NCI-H1092 treated with DMSO at 0.1 percent for 48 hours (cell line): Measurements from ENCODE around the gene PLVAP.
"Not testable (repeated sequence)": the region's sequence is repeated elsewhere in the genome, so short reads cannot be mapped to it uniquely, and the experiment has no call there.

ENCODE experiments used
- DNase-seq: peaks from one replicate; lab custom pipeline; 2025; lab: John Stamatoyannopoulos, UW

Gene PLVAP

GRCh38 chr19:17398902-17399527 is 21.9 kb upstream of the PLVAP start:
- no peak for DNase-seq

- no peak for DNase-seq
These were observed 17.8 kb upstream of the PLVAP start for GRCh38 chr19:17394891-17395415.

DNA sequence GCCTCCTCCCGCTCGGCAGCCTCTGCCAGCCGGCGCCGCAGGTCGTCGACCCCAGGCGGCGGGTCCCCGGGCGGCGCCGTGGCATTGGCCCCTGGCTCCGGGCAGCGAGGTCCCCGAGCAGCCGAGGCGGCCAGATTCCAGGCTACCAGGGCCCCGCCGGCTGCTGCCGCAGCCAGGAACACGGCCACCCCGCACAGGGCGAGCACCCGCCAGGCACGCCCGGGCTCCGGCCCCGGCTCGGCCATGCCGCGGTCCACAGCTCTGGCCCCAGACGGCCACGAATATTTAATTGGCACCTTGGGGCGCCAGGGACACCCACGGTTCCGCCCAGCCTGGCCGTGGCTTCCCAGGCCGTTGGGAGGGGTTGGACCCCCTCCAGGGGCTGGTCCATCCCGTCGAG is 16.8 kb upstream of the PLVAP start, which contains the start of gene CCDC194:
CCDC194 (minus strand) TSS at position 283 of the 400 bp plus-strand sequence; CDS start at position 245, 38 bp downstream.
- no peak for DNase-seq

DNA sequence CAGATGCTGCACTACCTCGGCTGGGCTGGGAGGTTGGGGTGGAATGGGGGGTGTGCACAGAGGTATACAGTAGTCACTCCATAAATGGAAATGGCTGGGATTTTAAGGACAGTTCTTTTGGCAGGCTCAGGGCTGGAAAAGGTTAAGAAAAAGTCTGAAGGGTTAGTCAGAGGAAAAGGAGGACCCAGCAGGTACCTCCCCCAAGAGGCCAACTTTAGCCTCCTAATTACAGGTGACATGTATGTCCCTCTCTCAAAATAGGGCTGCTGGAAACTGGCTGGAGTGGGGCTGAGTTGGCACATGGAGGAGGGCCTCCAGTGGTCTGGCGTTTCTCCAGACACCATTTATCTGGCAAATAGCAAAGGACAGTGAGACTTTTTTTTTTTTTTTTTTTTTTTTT is 15.9 kb upstream of the PLVAP start:
- DNase-seq: no peak

GRCh38 chr19:17391371-17392151 is 14.4 kb upstream of the PLVAP start:
- DNase-seq: no peak

GRCh38 chr19:17390665-17391370 is 13.7 kb upstream of the PLVAP start:
- peak; percentile 84 for DNase-seq

DNA sequence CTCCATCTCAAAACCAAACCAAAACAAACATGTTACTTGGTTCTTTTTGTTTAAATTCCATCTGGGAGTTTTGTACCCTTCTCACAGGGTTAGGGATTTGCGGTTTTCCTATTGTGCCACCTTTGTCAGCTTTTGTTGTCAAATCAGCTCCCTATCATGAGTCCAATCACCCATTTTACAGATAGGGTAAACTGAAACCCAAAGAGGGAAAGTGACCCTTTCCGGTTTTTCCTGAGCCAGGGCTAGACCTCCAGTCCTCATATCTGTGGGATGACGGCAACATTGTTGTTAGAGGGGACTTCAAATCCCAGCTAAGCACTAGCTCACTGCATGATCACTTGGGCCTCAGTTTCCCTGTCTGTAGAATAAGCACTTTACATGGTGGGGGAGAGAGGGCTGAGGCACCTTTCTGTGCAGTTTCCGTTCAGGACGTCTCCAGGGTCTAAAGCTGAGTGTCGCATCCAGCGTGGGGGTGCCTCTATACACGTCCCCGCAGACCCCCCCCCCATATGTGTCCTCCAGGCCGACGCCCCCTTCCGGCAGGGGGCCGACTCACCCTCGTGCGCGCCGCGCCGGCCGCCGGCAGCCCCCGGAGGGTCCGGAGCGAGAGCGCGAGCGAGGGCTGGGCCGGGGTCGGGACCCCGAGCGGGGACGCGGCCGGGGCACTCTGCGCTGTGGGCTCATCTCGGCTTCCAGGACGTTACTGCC is 13.0 kb upstream of the PLVAP start:
- DNase-seq: no peak

- no peak for DNase-seq
These were observed 12.1 kb upstream of the PLVAP start for GRCh38 chr19:17389288-17389687.

DNA sequence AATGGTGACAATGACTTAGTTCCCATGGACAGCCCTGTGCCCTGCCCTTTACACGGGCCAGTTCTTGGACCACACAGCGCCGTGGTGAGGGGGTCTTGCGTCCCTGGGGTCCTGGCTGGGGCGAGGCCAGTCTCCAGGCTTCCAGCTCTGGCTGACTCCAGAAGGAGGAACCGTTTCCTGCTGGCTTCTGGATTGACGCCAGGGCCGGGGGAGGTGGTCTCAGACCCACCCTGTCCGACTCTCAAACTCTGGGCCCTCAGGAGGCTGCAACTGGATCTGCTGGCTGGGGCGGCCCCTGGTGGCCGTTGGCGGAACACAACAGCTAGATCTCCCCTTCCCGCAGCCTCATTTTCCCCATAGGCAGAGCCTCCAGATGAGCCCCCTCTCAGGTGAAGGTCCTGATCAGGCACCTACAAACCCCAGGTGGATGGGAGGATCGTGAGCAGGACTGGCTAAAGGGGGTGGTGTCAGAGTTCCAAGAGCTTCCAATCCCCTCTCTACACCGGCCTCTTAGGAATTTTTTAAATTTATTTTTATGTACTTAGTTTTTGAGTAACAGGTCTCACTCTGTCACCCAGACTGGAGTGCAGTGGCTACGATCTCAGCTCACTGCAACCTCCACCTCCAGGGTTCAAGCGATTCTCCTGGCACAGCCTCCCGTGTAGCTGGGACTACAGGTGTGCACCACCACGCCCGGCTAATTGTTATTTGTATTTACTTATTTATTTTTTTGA is 8.9 kb upstream of the PLVAP start:
- peak; percentile 27 for DNase-seq

GRCh38 chr19:17380426-17381138 is 3.4 kb upstream of the PLVAP start:
- DNase-seq: no peak

- DNase-seq: no peak
These were observed 2.1 kb upstream of the PLVAP start for GRCh38 chr19:17379221-17379631.

DNA sequence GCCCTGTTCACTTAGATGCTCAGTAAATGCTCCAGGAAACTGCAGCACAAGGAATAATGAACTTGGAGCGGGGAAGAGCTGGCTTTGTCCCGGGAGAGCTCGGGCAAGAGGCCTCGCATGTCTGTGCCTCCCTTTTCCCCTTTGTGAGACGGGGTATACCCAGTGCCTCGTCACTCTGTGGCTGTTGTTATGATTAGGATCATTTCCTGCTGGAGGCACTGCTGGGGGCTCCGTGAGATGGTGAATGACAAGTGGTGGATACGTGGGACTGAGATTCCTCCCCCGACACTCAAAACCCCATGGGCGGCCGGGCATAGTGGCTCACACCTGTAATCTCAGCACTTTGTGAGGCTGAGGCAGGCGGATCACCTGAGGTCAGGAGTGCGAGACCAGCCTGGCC is 1.1 kb upstream of the PLVAP start:
- DNase-seq: no peak

GRCh38 chr19:17370026-17370587 is 7.0 kb downstream of the PLVAP start:
- DNase-seq: no peak

- DNase-seq: no peak
These were observed 11.8 kb downstream of the PLVAP start for GRCh38 chr19:17365361-17365760.

- DNase-seq: not testable (repeated sequence)
These were observed 13.1 kb downstream of the PLVAP start for GRCh38 chr19:17363852-17364605.

DNA sequence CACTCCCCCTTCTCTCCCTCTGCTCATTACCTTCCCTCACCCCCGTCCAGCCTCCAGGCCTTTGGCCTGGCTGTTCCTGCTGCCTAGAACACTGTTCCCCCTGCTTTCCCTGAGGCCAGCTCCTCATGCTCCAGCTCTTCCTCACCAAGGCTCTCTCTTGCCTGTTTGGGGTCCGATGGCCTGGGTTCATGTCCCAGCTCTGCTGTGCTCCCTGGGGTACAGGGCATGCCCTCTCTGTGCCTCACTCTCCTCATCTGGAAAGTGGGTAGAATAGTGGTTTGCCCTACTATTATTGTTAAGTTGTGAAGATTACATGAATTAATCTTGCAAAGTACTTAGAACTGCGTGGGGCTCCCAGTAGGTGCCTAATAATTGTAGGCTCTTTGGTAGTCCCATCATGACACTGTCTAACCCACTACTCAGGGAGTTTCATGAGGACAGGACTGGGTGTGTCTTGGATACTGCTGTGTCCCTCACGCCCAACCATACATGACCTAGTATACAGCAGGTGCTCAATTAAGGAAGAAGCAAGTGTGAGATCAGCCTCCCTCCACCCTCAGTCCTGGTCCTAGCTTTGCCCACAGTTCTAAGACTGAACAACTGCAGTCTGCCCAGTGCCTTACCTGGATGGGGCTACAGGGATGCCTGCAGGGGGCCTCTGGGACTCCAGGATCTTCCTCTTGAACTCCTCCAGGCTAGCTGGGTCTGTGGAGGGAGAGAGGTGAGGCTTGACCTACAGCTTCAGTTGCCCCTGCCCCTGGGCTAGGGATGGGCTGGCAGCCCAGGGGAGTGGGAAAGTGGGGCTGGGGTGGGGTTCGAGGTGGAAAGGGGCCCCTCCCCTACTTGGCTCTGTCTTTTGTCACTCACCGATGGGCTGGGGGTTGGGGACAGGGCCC is 17.0 kb downstream of the PLVAP start:
- DNase-seq: no peak

- DNase-seq: no peak
These were observed 18.7 kb downstream of the PLVAP start for GRCh38 chr19:17358395-17358794.

GRCh38 chr19:17357724-17358123 is 19.4 kb downstream of the PLVAP start:
- DNase-seq: no peak
